OCI-LY7 (cell line): ENCODE results near the gene ACOX1. TPM values are rescaled to one million over a fixed set of nuclear protein-coding genes. Genes with fewer than 3 reads are reported as not detected.
A peak's percentile ranks its signal among the peaks of the same experiment; 100 is the strongest.

ENCODE experiments used
- BruUV-seq: library from RNA; stranded (reverse); fragments of 400-500 nt; replicated peaks from 2 replicates; lab custom pipeline; 2021; lab: Mats Ljungman, UMichigan
- CTCF ChIA-PET: fragments of 300-600 bp; sonication (Branson Sonifier 250); formaldehyde crosslinking; loops from one replicate; lab custom pipeline; 2022; ENCODE audit warnings: antibody characterized with exemption; ENCODE audit not compliant: unreplicated experiment; lab: Charles Lee
- POLR2A ChIA-PET: fragments of 300-600 bp; sonication (Branson Sonifier 250); formaldehyde crosslinking; loops from one replicate; lab custom pipeline; 2022; ENCODE audit warnings: antibody characterized with exemption; lab: Charles Lee
- DNase-seq: peaks from one replicate; pipeline ENCODE4 v3.0.0-alpha.2; 2015; ENCODE audit warnings: low spot score
- H2AFZ ChIP-seq: fragments of 200-600 bp; sonication (generic), shearing (Covaris generic); 2 replicates; pipeline ENCODE4 v1.6.1; 2014; ENCODE audit warnings: mild to moderate bottlenecking, antibody characterized with exemption, low read length, moderate library complexity
- H3K27ac ChIP-seq: fragments of 200-600 bp; sonication (generic); 2 replicates; pipeline ENCODE4 v1.5.1; 2014; ENCODE audit warnings: mixed run types, low read depth, mild to moderate bottlenecking, moderate library complexity, low read length, inconsistent platforms; ENCODE audit not compliant: poor library complexity, severe bottlenecking
- H3K36me3 ChIP-seq: fragments of 200-600 bp; sonication (generic); 2 replicates; pipeline ENCODE4 v1.6.1; 2014; ENCODE audit warnings: mild to moderate bottlenecking, antibody characterized with exemption, low read length, moderate library complexity, mixed read lengths; ENCODE audit not compliant: insufficient read depth
- H3K4me1 ChIP-seq: fragments of 200-600 bp; sonication (generic); 2 replicates; pipeline ENCODE4 v1.5.1; 2014; ENCODE audit warnings: mild to moderate bottlenecking, low read length; ENCODE audit not compliant: insufficient read depth, poor library complexity, severe bottlenecking
- H3K4me2 ChIP-seq: fragments of 200-600 bp; sonication (generic); 2 replicates; pipeline ENCODE4 v1.6.1; 2014; ENCODE audit warnings: mild to moderate bottlenecking, low read length
- H3K4me3 ChIP-seq: fragments of 200-600 bp; sonication (generic); 2 replicates; pipeline ENCODE4 v1.5.1; 2014; ENCODE audit warnings: mild to moderate bottlenecking, low read depth, low read length; ENCODE audit not compliant: poor library complexity, severe bottlenecking
- H3K79me2 ChIP-seq: fragments of 200-600 bp; sonication (generic); 2 replicates; pipeline ENCODE4 v1.6.1; 2016; ENCODE audit warnings: low read depth, mild to moderate bottlenecking, low read length, moderate library complexity, mixed read lengths; ENCODE audit not compliant: insufficient read depth
- H3K9me2 ChIP-seq: fragments of 200-600 bp; sonication (generic); 2 replicates; pipeline ENCODE4 v1.6.1; 2016; ENCODE audit warnings: mild to moderate bottlenecking, low read length, mixed read lengths; ENCODE audit not compliant: insufficient read depth
- H3K9me3 ChIP-seq: fragments of 200-600 bp; sonication (generic); 2 replicates; pipeline ENCODE4 v1.6.1; 2014; ENCODE audit warnings: mild to moderate bottlenecking, mixed run types, low read length, mixed read lengths
- H4K20me1 ChIP-seq: fragments of 200-600 bp; sonication (generic); 2 replicates; pipeline ENCODE4 v1.6.1; 2014; ENCODE audit warnings: mild to moderate bottlenecking, antibody characterized with exemption, low read length, moderate library complexity, mixed read lengths; ENCODE audit not compliant: insufficient read depth
- EZH2phosphoT487 ChIP-seq: fragments of 200-600 bp; sonication (generic); IDR thresholded peaks from 2 replicates; pipeline ENCODE4 v1.6.1; 2018; ENCODE audit warnings: low read depth, borderline replicate concordance, mild to moderate bottlenecking, mixed run types, antibody characterized with exemption, low read length, moderate library complexity, mixed read lengths
- intact Hi-C: fragments of 100-400 bp; cut with micrococcal nuclease; formaldehyde crosslinking; loops from one replicate; pipeline ENCODE4 v1.10.0; 2022; ENCODE audit not compliant: unreplicated experiment
- total RNA-seq, 2 experiments: library from RNA; depleted of rRNA in 1 of 2; stranded (reverse); fragments of >200 nt in 1 of 2; shearing (Covaris generic) in 1 of 2; gene quantifications; 2 replicates each; pipeline ENCODE4 v1.2.3, GENCODE V29; 2014 to 2022
- TF ChIP-seq, protein P1 (sequence below): fragments of 200-600 bp; sonication (generic); conservative IDR thresholded peaks from 2 replicates; pipeline ENCODE4 v1.5.1; 2014; ENCODE audit warnings: mild to moderate bottlenecking, antibody characterized with exemption, low read length, moderate library complexity, mixed read lengths

ACOX1 gene
- total RNA-seq, 2 experiments from 2014 or later = 22.6 to 34.6 TPM

DNA sequence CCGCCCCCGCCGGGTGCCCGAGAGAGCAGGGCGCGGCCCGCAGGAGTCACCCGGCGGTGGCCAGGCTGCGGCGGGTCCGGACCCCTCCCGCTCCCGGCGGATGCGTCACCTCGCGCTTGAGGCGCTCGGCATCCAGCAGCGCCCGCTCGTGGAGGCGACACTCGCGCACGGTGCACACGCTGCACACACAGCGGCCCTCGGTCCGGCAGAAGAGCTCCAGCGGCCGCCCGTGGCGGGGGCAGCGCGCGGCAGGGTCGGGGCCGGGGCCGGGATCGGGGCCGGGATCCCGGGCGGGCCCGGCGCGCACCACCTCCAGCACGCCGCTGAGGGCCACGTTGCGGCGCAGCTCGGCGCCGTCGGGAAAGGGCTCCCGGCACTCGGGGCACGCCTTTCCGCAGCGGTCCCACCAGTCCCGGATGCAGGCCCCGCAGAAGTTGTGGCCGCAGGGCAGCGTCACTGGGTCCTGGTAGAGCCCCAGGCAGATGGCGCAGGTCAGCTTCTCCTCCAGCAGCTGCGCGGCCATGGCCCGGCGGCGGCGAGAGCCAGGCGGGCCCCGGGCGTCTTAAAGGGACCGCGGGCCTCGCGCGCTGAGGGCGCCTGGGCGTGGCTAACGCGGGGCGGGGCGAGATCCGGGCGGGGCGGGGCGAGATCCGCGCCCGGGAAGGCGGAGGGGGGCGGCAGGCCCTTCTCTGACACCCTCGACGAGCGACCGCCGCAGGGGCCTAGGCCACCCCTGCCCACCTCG, 82.4 kb downstream of the ACOX1 start, which contains the start of gene TRIM65:
TSS of gene TRIM65 (minus strand) at position 537 of the 745 bp plus-strand sequence. CDS start at position 523, 14 bp downstream.
- Histone ChIP-seq H3K9me3 (no peaks in the 10 kb centered on the region), H3K9me2 (no peaks in the 10 kb centered on the region)
- no TSS peak for BruUV-seq

GRCh38 chr17:75895370-75896155, 83.4 kb downstream of the ACOX1 start:
- Histone ChIP-seq H3K79me2 (peaks cover 20% of the 10 kb centered on the region), H3K9me3 (no peaks in the 10 kb centered on the region), H3K4me2 (peak overlapping the region; percentile 95), H2AFZ (peak overlapping the region; percentile 3; the same call in 1 of the 2 replicates), H3K36me3 (peaks cover 53% of the 10 kb centered on the region), H3K27ac (peak overlapping the region; percentile 55), H4K20me1 (no peaks in the 10 kb centered on the region), H3K4me1 (peaks cover 23% of the 10 kb centered on the region), H3K9me2 (no peaks in the 10 kb centered on the region), H3K4me3 (peak overlapping the region; percentile 80)
- CTCF ChIA-PET = interaction anchor here (0.5 to 2.0 kb wide), 5 partner anchors 9 to 370 kb away, joined by 3 to 10 read pairs (median 4); partner anchors contain the start of genes MRPL38, UBALD2 and WBP2
- BruUV-seq = no TSS peak
- POLR2A ChIA-PET = interaction anchor here (0.5 to 2.1 kb wide), 8 partner anchors 13 to 511 kb away, joined by 3 to 12 read pairs (median 4); partner anchors contain the start of gene WBP2
- intact Hi-C loops = loop anchor here (1.0 to 2.0 kb wide), 3 partner anchors 19 to 117 kb away; partner anchors contain the start of gene WBP2
- DNase-seq = peak; percentile 48
- TF ChIP-seq EZH2phosphoT487 = no peak
- TF ChIP-seq, protein P1, sequence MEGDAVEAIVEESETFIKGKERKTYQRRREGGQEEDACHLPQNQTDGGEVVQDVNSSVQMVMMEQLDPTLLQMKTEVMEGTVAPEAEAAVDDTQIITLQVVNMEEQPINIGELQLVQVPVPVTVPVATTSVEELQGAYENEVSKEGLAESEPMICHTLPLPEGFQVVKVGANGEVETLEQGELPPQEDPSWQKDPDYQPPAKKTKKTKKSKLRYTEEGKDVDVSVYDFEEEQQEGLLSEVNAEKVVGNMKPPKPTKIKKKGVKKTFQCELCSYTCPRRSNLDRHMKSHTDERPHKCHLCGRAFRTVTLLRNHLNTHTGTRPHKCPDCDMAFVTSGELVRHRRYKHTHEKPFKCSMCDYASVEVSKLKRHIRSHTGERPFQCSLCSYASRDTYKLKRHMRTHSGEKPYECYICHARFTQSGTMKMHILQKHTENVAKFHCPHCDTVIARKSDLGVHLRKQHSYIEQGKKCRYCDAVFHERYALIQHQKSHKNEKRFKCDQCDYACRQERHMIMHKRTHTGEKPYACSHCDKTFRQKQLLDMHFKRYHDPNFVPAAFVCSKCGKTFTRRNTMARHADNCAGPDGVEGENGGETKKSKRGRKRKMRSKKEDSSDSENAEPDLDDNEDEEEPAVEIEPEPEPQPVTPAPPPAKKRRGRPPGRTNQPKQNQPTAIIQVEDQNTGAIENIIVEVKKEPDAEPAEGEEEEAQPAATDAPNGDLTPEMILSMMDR = peak; percentile 82

More for the DNA sequence above, 82.4 kb downstream of the ACOX1 start, which contains the start of gene TRIM65:
- TF ChIP-seq, protein P1 = peak; percentile 54
- TF ChIP-seq EZH2phosphoT487 = no peak
- peak; percentile 90 for DNase-seq
- POLR2A ChIA-PET = interaction anchor here (0.6 to 2.1 kb wide), 7 partner anchors 9 to 117 kb away, joined by 3 to 12 read pairs (median 3); partner anchors contain the start of gene WBP2
- Histone ChIP-seq H2AFZ (peak within 1 kb of the TSS; percentile 33; the same call in 1 of the 2 replicates), H3K4me1 (peaks cover 23% of the 10 kb centered on the region), H3K27ac (peak within 1 kb of the TSS; percentile 55), H4K20me1 (no peaks in the 10 kb centered on the region), H3K4me2 (peak within 1 kb of the TSS; percentile 95), H3K36me3 (peaks cover 53% of the 10 kb centered on the region), H3K4me3 (peak within 1 kb of the TSS; percentile 80), H3K79me2 (peaks cover 20% of the 10 kb centered on the region)
- CTCF ChIA-PET = interaction anchor here (0.5 to 2.0 kb wide), 7 partner anchors 8 to 106 kb away, joined by 3 to 10 read pairs (median 4); partner anchors contain the start of genes MRPL38 and WBP2
- intact Hi-C loops = loop anchor here (1.0 to 2.0 kb wide), 3 partner anchors 20 to 118 kb away; partner anchors contain the start of gene WBP2
